H1 (cell line): Measurements from ENCODE around the gene USP13. TPM values are rescaled to one million over a fixed set of nuclear protein-coding genes. Genes with fewer than 3 reads are reported as not detected.

Experiments used
- CTCF ChIA-PET: fragments of 300-600 bp; sonication (Branson Sonifier 250); formaldehyde crosslinking; loops from one replicate; lab custom pipeline; 2021; ENCODE audit not compliant: partially characterized antibody; lab: Charles Lee
- POLR2A ChIA-PET: fragments of 300-600 bp; sonication (Branson Sonifier 250); formaldehyde crosslinking; loops from one replicate; lab custom pipeline; 2021; ENCODE audit warnings: inconsistent platforms; ENCODE audit not compliant: partially characterized antibody; lab: Charles Lee
- DNase-seq, 2 experiments: peaks; one replicate each; pipeline versions ENCODE4 v3.0.0 to v3.0.0-alpha.2; 2010 to 2022; ENCODE audit warnings: low spot score in 2 of 2, low read depth in 1 of 2, mixed read lengths in 1 of 2
- FAIRE-seq: peaks from 2 replicates; lab custom pipeline; 2011; peaks lifted over from hg19 to GRCh38; lab: Jason Lieb, UNC
- H2AFZ ChIP-seq: 2 replicates; pipeline ENCODE4 v1.8.1; 2012; ENCODE audit warnings: low read length, inconsistent platforms
- H2AK5ac ChIP-seq: 2 replicates; pipeline ENCODE4 v1.6.1; 2013; ENCODE audit warnings: low read depth, low read length
- H2BK120ac ChIP-seq: replicated peaks from 2 replicates; pipeline ENCODE3; 2013; ENCODE audit warnings: low read depth, low read length, inconsistent platforms
- H2BK12ac ChIP-seq: 2 replicates; pipeline ENCODE4 v1.6.1; 2013; ENCODE audit warnings: low read depth, low read length
- H2BK15ac ChIP-seq: 2 replicates; pipeline ENCODE4 v1.6.1; 2013; ENCODE audit warnings: low read length
- H2BK20ac ChIP-seq: 2 replicates; pipeline ENCODE4 v1.6.1; 2013; ENCODE audit warnings: low read length
- H2BK5ac ChIP-seq: 2 replicates; pipeline ENCODE4 v1.6.1; 2013; ENCODE audit warnings: low read depth, low read length
- H3K14ac ChIP-seq: 2 replicates; pipeline ENCODE4 v1.6.1; 2013; ENCODE audit warnings: inconsistent platforms; ENCODE audit not compliant: insufficient read length
- H3K18ac ChIP-seq: 2 replicates; pipeline ENCODE4 v1.6.1; 2013; ENCODE audit warnings: low read length; ENCODE audit errors: extremely low read depth
- H3K23ac ChIP-seq: 2 replicates; pipeline ENCODE4 v1.6.1; 2013; ENCODE audit warnings: inconsistent platforms; ENCODE audit not compliant: insufficient read length
- H3K23me2 ChIP-seq: 2 replicates; pipeline ENCODE4 v1.6.1; 2013; ENCODE audit warnings: low read depth, low read length
- H3K27ac ChIP-seq: 2 replicates; pipeline ENCODE4 v1.6.1; 2011; ENCODE audit warnings: low read depth, low read length, inconsistent platforms
- H3K27me3 ChIP-seq, 4 experiments: replicated peaks in 1 of 4; 1 replicate in 1 of 4; 2 replicates in 3 of 4; pipeline versions ENCODE4 v1.6.1 to v1.8.1; 2011 to 2013; ENCODE audit warnings: low read length in 3 of 4, mild to moderate bottlenecking in 3 of 4, inconsistent platforms in 2 of 4, mixed read lengths in 2 of 4, moderate library complexity in 1 of 4; ENCODE audit not compliant: control insufficient read depth in 3 of 4, insufficient read depth in 3 of 4; ENCODE audit errors: extremely low read depth in 1 of 4
- H3K36me3 ChIP-seq, 4 experiments: 2 replicates each; pipeline versions ENCODE4 v1.6.1 to v1.8.1; 2011 to 2013; ENCODE audit warnings: mild to moderate bottlenecking in 4 of 4, low read length in 3 of 4, moderate library complexity in 2 of 4, control low read depth in 1 of 4, inconsistent platforms in 1 of 4; ENCODE audit not compliant: insufficient read depth in 4 of 4, control insufficient read depth in 2 of 4
- H3K4ac ChIP-seq: replicated peaks from 2 replicates; pipeline ENCODE3; 2013; ENCODE audit warnings: low read length, low read depth, mixed read lengths, inconsistent platforms; ENCODE audit not compliant: insufficient read length
- H3K4me1 ChIP-seq, 4 experiments: replicated peaks in 1 of 4; 1 replicate in 1 of 4; 2 replicates in 3 of 4; pipeline versions ENCODE4 v1.6.1 to v1.8.1; 2011 to 2013; ENCODE audit warnings: low read length in 3 of 4, inconsistent platforms in 2 of 4, mixed read lengths in 1 of 4; ENCODE audit not compliant: insufficient read depth in 4 of 4, control insufficient read depth in 3 of 4
- H3K4me2 ChIP-seq, 2 experiments: 2 replicates each; pipeline versions ENCODE4 v1.6.1 to v1.8.1; 2011 to 2013; ENCODE audit warnings: low read depth in 2 of 2, low read length in 2 of 2, control low read depth in 1 of 2, inconsistent platforms in 1 of 2, mild to moderate bottlenecking in 1 of 2; ENCODE audit not compliant: insufficient read depth in 1 of 2
- H3K4me3 ChIP-seq, 4 experiments: fragments of 200-600, 300-600 bp in 1 of 4; sonication (generic), shearing (Covaris generic), sonication (Bioruptor Twin) in 1 of 4; 2 replicates each; pipeline versions ENCODE4 v1.5.1 to v1.8.1; 2011 to 2016; ENCODE audit warnings: low read length in 4 of 4, low read depth in 3 of 4, control low read depth in 2 of 4, inconsistent platforms in 2 of 4, mild to moderate bottlenecking in 2 of 4, mixed read lengths in 1 of 4, moderate library complexity in 1 of 4; ENCODE audit not compliant: insufficient read depth in 2 of 4; ENCODE audit errors: extremely low read depth in 1 of 4
- H3K56ac ChIP-seq: replicated peaks from 2 replicates; pipeline ENCODE3; 2013; ENCODE audit warnings: low read depth, mild to moderate bottlenecking, mixed read lengths, low read length, inconsistent platforms; ENCODE audit not compliant: insufficient read length
- H3K79me1 ChIP-seq: 2 replicates; pipeline ENCODE4 v1.6.1; 2013; ENCODE audit warnings: low read depth, low read length, control low read depth
- H3K79me2 ChIP-seq, 2 experiments: 2 replicates each; pipeline versions ENCODE4 v1.6.1 to v1.8.1; 2012 to 2013; ENCODE audit warnings: low read length in 2 of 2, mild to moderate bottlenecking in 2 of 2, inconsistent platforms in 1 of 2; ENCODE audit not compliant: insufficient read depth in 2 of 2, control insufficient read depth in 1 of 2
- H3K9ac ChIP-seq, 4 experiments: replicated peaks in 1 of 4; 1 replicate in 1 of 4; 2 replicates in 3 of 4; pipeline versions ENCODE4 v1.6.1 to v1.8.1; 2011 to 2013; ENCODE audit warnings: low read depth in 3 of 4, low read length in 3 of 4, control low read depth in 2 of 4, mild to moderate bottlenecking in 2 of 4, moderate library complexity in 2 of 4, inconsistent platforms in 1 of 4; ENCODE audit errors: extremely low read depth in 1 of 4
- H3K9me3 ChIP-seq, 2 experiments: 2 replicates each; pipeline versions ENCODE4 v1.6.1 to v1.8.1; 2012 to 2013; ENCODE audit warnings: mild to moderate bottlenecking in 2 of 2, moderate library complexity in 2 of 2, control low read depth in 1 of 2, inconsistent platforms in 1 of 2, low read depth in 1 of 2, low read length in 1 of 2, mixed read lengths in 1 of 2; ENCODE audit not compliant: insufficient read depth in 2 of 2
- H4K20me1 ChIP-seq, 2 experiments: replicated peaks in 1 of 2; 2 replicates each; pipeline versions ENCODE3 to v1.8.1; 2011 to 2013; ENCODE audit warnings: inconsistent platforms in 2 of 2, low read length in 2 of 2, mild to moderate bottlenecking in 1 of 2; ENCODE audit not compliant: insufficient read depth in 2 of 2, control insufficient read depth in 1 of 2
- H4K5ac ChIP-seq: 2 replicates; pipeline ENCODE4 v1.6.1; 2013; ENCODE audit warnings: low read length, low read depth, mixed read lengths, inconsistent platforms; ENCODE audit not compliant: insufficient read length
- H4K8ac ChIP-seq: 2 replicates; pipeline ENCODE4 v1.8.0; 2013; ENCODE audit warnings: mild to moderate bottlenecking, moderate library complexity, low read length, inconsistent platforms; ENCODE audit not compliant: insufficient read depth; ENCODE audit errors: extremely low read depth
- H4K91ac ChIP-seq: replicated peaks from 2 replicates; pipeline ENCODE3; 2013; ENCODE audit warnings: low read length, mixed read lengths, inconsistent platforms; ENCODE audit not compliant: insufficient read length
- RAD21 ChIP-seq, 2 experiments: IDR thresholded peaks in 1 of 2; conservative IDR thresholded peaks in 1 of 2; 2 replicates each; pipeline ENCODE4 v1.6.1; 2011; ENCODE audit warnings: low read depth in 2 of 2, low read length in 2 of 2, improper control_type of control experiment in 1 of 2, inconsistent platforms in 1 of 2, mild to moderate bottlenecking in 1 of 2, moderate library complexity in 1 of 2
- TAF1 ChIP-seq: IDR thresholded peaks from 2 replicates; pipeline ENCODE4 v1.6.1; 2011; ENCODE audit warnings: mild to moderate bottlenecking, low read depth, low read length
- WGBS, 2 experiments: shearing (Covaris generic) in 1 of 2; methylation state at CpG; one replicate each; pipeline versions ENCODE4 v1.1.6 to v1.1.7; 2013 to 2015; ENCODE audit warnings: low lambda C conversion rate in 2 of 2, mixed read lengths in 2 of 2, inconsistent platforms in 1 of 2, low coverage in 1 of 2, missing lambda C conversion rate in 1 of 2; ENCODE audit not compliant: insufficient replicate concordance in 2 of 2, insufficient coverage in 1 of 2, insufficient read length in 1 of 2; ENCODE audit errors: extremely low coverage in 1 of 2, missing lambda C conversion rate in 1 of 2; 5-methylcytosine and 5-hydroxymethylcytosine counted together
- polyA plus RNA-seq, 7 experiments: library from polyadenylated mRNA; depleted of rRNA in 3 of 7; stranded (reverse) in 5 of 7; unstranded in 2 of 7; fragments of >200 nt in 5 of 7; fragments of 200-250 nt in 2 of 7; gene quantifications; 1 replicate in 5 of 7; 2 replicates in 1 of 7; 4 replicates in 1 of 7; pipeline versions ENCODE4 v1.2.1 to v1.2.3, GENCODE V29; 2011 to 2013; ENCODE audit warnings: missing spikeins in 2 of 7, mixed read lengths in 2 of 7
- total RNA-seq: library from RNA; stranded (reverse); fragmentation: NEBNext Ultra II Directional; extraction: Animal tissue kit (Norgen Biotek cat#: 25700); gene quantifications from 2 replicates; pipeline ENCODE4 v1.2.1, GENCODE V29; 2021

The USP13 gene
- total and polyA plus RNA-seq, 2 of the 8 experiments (the other 6 are each of a cell fraction or from before 2014, with no cell fraction given) = 7.9 to 25.9 TPM

DNA sequence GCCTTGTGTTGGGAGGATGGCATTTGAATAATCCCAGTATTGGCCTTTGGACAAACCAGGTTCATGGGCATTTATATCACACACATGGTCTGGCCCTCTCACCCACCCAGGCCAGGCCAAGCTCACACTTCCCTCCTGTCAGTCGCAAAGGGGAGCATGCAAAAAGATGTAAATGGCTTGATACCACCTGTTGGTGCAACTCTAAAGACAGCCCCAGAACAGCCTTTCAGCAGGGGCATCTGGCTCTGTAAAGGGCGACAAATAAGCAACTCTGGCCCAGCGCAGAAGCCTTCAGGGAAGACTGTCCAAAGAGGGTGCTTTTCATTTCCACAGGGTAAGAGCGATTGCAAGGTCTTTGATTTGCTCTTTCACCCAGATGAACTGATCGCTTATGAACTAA lies 91.8 kb downstream of the USP13 start:
- Histone ChIP-seq H3K18ac (no peak overlapping the region; the same call in 1 of the 2 replicates), H3K56ac (no peak overlapping the region), H3K4me2 (no peak overlapping the region), H4K5ac (no peak overlapping the region), H2BK20ac (no peak overlapping the region), H3K4me3 (no peak overlapping the region), H3K27ac (no peak overlapping the region), H4K91ac (no peak overlapping the region), H3K4ac (no peak overlapping the region), H3K79me1 (no peaks in the 10 kb centered on the region), H3K79me2 (no peaks in the 10 kb centered on the region), H3K23ac (no peak overlapping the region), H3K36me3 (peaks cover 0 to 26% (median 12%) of the 10 kb centered on the region in 4 experiments; a peak in 6 of 8 replicates), H2BK15ac (no peak overlapping the region), H3K9me3 (no peaks in the 10 kb centered on the region), H2AFZ (no peak overlapping the region), H3K14ac (no peak overlapping the region), H3K23me2 (peaks cover 1% of the 10 kb centered on the region; the same call in 1 of the 2 replicates), H2BK5ac (no peak overlapping the region), H3K27me3 (no peaks in the 10 kb centered on the region), H2BK120ac (no peak overlapping the region), H4K8ac (no peak overlapping the region), H3K9ac (no peak overlapping the region; a peak in 1 of 7 replicates), H3K4me1 (peaks cover 0 to 7% (median 3%) of the 10 kb centered on the region in 4 experiments; a peak in 2 of 7 replicates), H4K20me1 (peaks cover 0 to 2% of the 10 kb centered on the region in 2 experiments), H2AK5ac (no peak overlapping the region), H2BK12ac (no peak overlapping the region)
- peak; percentile 13 for FAIRE-seq
- no peak for DNase-seq
- POLR2A ChIA-PET = interaction anchor here (0.6 kb wide), 1 partner anchor 103 kb away, joined by 5 read pairs; no protein-coding TSS in a partner anchor
- WGBS, 2 experiments = 80% methylated on average over 5 of the region's 5 CpGs; no CpG with 5 or more reads in 1 of the 2 experiments
- TF ChIP-seq RAD21 (IDR thresholded peaks at IDR 0.05 in 1 of 2, conservative IDR thresholded peaks at IDR 0.05 in 1 of 2; ENCODE audit: low read depth in 2 of 2, low read length in 2 of 2) (peak in 1 of 2 experiments; percentile 12; a peak in 1 of 4 replicates), TAF1 (no peak)
- TF ChIP-seq, all 59 proteins: peak for 1
- CTCF ChIA-PET = no interaction called here
